GM06990 (cell line): ENCODE data around the gene GCDH.

Experiments used
- DNase-seq: peaks from one replicate; pipeline ENCODE4 v3.0.0-alpha.2; 2011; ENCODE audit not compliant: insufficient read length; ENCODE audit errors: extremely low read depth
- H3K27me3 ChIP-seq: replicated peaks from 2 replicates; pipeline ENCODE4 v1.6.0; 2011; ENCODE audit warnings: low read length; ENCODE audit not compliant: control insufficient read depth, insufficient read depth
- H3K36me3 ChIP-seq: 2 replicates; pipeline ENCODE4 v1.5.1; 2011; ENCODE audit warnings: low read length; ENCODE audit not compliant: control insufficient read depth, insufficient read depth
- H3K4me3 ChIP-seq: replicated peaks from 2 replicates; pipeline ENCODE4 v1.5.1; 2011; ENCODE audit warnings: low read depth, mild to moderate bottlenecking, control low read depth, low read length
- CTCF ChIP-seq: IDR thresholded peaks from 2 replicates; pipeline ENCODE4 v1.5.1; 2011; ENCODE audit warnings: low read length, control low read depth, mild to moderate bottlenecking, inconsistent platforms; ENCODE audit not compliant: insufficient read depth, poor library complexity, severe bottlenecking

GCDH gene

GRCh38 chr19:12921047-12921446 lies 30.1 kb downstream of the GCDH start:
- Histone ChIP-seq H3K36me3 (peaks cover 20% of the 10 kb centered on the region), H3K4me3 (no peak overlapping the region), H3K27me3 (no peaks in the 10 kb centered on the region)
- TF ChIP-seq CTCF, result no peak
- no peak for DNase-seq

- no peak overlapping the region for H3K4me3 ChIP-seq
- no peak for TF ChIP-seq CTCF
- H3K27me3 ChIP-seq, result no peaks in the 10 kb centered on the region
- H3K36me3 ChIP-seq, result peaks cover 25% of the 10 kb centered on the region
- DNase-seq, result no peak
Measured at GRCh38 chr19:12922959-12923358, 32.0 kb downstream of the GCDH start.

- H3K4me3 ChIP-seq, result no peak overlapping the region
- no peak for DNase-seq
- no peak for TF ChIP-seq CTCF
- no peaks in the 10 kb centered on the region for H3K27me3 ChIP-seq
- H3K36me3 ChIP-seq, result peaks cover 37% of the 10 kb centered on the region
Measured at GRCh38 chr19:12924621-12925310, 33.8 kb downstream of the GCDH start.

GRCh38 chr19:12930002-12930645 lies 39.2 kb downstream of the GCDH start:
- Histone ChIP-seq H3K4me3 (no peak overlapping the region), H3K36me3 (peaks cover 26% of the 10 kb centered on the region), H3K27me3 (no peaks in the 10 kb centered on the region)
- DNase-seq, result no peak
- TF ChIP-seq CTCF, result peak; percentile 5

- no peak for DNase-seq
- no peak for TF ChIP-seq CTCF
- Histone ChIP-seq H3K27me3 (no peaks in the 10 kb centered on the region), H3K36me3 (peaks cover 20% of the 10 kb centered on the region), H3K4me3 (peak overlapping the region; percentile 85)
Measured at GRCh38 chr19:12932392-12933286, 41.7 kb downstream of the GCDH start.
